HCT116 (cell line): ENCODE results near the gene LDLR. TPM values are rescaled to one million over a fixed set of nuclear protein-coding genes. Genes with fewer than 3 reads are reported as not detected.

Source experiments
- ATAC-seq: fragments of 200-7000 bp; cut with Tn5 transposase; 2 replicates; pipeline ENCODE4 v1.9.1; 2020; ENCODE audit warnings: mild to moderate bottlenecking, moderate library complexity
- BruUV-seq: library from RNA; stranded (reverse); fragments of 400-500 nt; replicated peaks from 2 replicates; lab custom pipeline; 2021; lab: Mats Ljungman, UMichigan
- CTCF ChIA-PET: fragments of 300-600 bp; sonication (Branson Sonifier 250); formaldehyde crosslinking; loops from one replicate; lab custom pipeline; 2021; ENCODE audit warnings: antibody characterized with exemption; lab: Charles Lee
- POLR2A ChIA-PET: fragments of 300-600, 350-600 bp; sonication (Branson Sonifier 250); formaldehyde crosslinking; loops from one replicate; lab custom pipeline; 2021; ENCODE audit warnings: antibody characterized with exemption; lab: Charles Lee
- RAD21 ChIA-PET, 2 experiments: fragments of 300-600 bp; sonication (Branson Sonifier 250); formaldehyde crosslinking; loops; one replicate each; lab custom pipeline; 2023; ENCODE audit warnings: low total read pairs in 2 of 2; ENCODE audit not compliant: uncharacterized antibody in 2 of 2, unreplicated experiment in 2 of 2, low non-redundant PET in 1 of 2; lab: Charles Lee
- DNase-seq: peaks from one replicate; pipeline ENCODE4 v3.0.0-alpha.2; 2010; ENCODE audit warnings: low read depth, low spot score
- H2AFZ ChIP-seq: fragments of 200-600 bp; shearing (Covaris generic), sonication (generic); 2 replicates; pipeline ENCODE4 v1.6.1; 2017; ENCODE audit warnings: low read depth, mixed run types, mixed read lengths, antibody characterized with exemption, low read length; ENCODE audit not compliant: poor library complexity, severe bottlenecking
- H3K27ac ChIP-seq: 2 replicates; pipeline ENCODE4 v1.5.1; 2012; ENCODE audit warnings: low read depth, low read length
- H3K27me3 ChIP-seq: fragments of 200-600 bp; sonication (generic); 2 replicates; pipeline ENCODE4 v1.6.1; 2016; ENCODE audit warnings: mixed run types, low read length, mixed read lengths; ENCODE audit not compliant: insufficient read depth
- H3K36me3 ChIP-seq, 2 experiments: fragments of 200-500 bp in 1 of 2; fragments of 200-600 bp in 1 of 2; sonication (Bioruptor generic) in 1 of 2; sonication (generic) in 1 of 2; 2 replicates each; pipeline versions ENCODE4 v1.5.1 to v1.6.1; 2014 to 2016; ENCODE audit warnings: low read length in 2 of 2, inconsistent platforms in 1 of 2, mixed read lengths in 1 of 2, mixed run types in 1 of 2; ENCODE audit not compliant: insufficient read depth in 2 of 2, control insufficient read depth in 1 of 2
- H3K4me1 ChIP-seq, 2 experiments: fragments of 200-600 bp in 1 of 2; sonication (generic) in 1 of 2; 2 replicates each; pipeline versions ENCODE4 v1.5.1 to v1.6.1; 2012 to 2017; ENCODE audit warnings: low read length in 2 of 2, inconsistent platforms in 1 of 2, mild to moderate bottlenecking in 1 of 2, mixed read lengths in 1 of 2, mixed run types in 1 of 2, moderate library complexity in 1 of 2; ENCODE audit not compliant: insufficient read depth in 2 of 2, control insufficient read depth in 1 of 2
- H3K4me2 ChIP-seq: fragments of 200-600 bp; sonication (generic); 2 replicates; pipeline ENCODE4 v1.6.1; 2017; ENCODE audit warnings: mixed run types, low read length, mixed read lengths
- H3K4me3 ChIP-seq, 2 experiments: fragments of 200-600 bp in 1 of 2; sonication (generic) in 1 of 2; replicated peaks in 1 of 2; 2 replicates each; pipeline ENCODE4 v1.5.1; 2011 to 2016; ENCODE audit warnings: low read length in 2 of 2, control low read depth in 1 of 2, low read depth in 1 of 2, mild to moderate bottlenecking in 1 of 2, mixed read lengths in 1 of 2, mixed run types in 1 of 2
- H3K79me2 ChIP-seq: fragments of 200-600 bp; sonication (generic); 2 replicates; pipeline ENCODE4 v1.6.1; 2017; ENCODE audit warnings: mild to moderate bottlenecking, mixed run types, low read length, moderate library complexity, mixed read lengths; ENCODE audit not compliant: insufficient read depth
- H3K9ac ChIP-seq: fragments of 200-600 bp; sonication (generic); 2 replicates; pipeline ENCODE4 v1.6.1; 2016; ENCODE audit warnings: low read length, mixed read lengths
- H3K9me2 ChIP-seq: fragments of 200-600 bp; sonication (generic), shearing (Covaris generic); 2 replicates; pipeline ENCODE4 v1.6.1; 2017; ENCODE audit warnings: mixed run types, mild to moderate bottlenecking, moderate library complexity; ENCODE audit not compliant: insufficient read depth
- H3K9me3 ChIP-seq, 2 experiments: fragments of 200-500 bp in 1 of 2; fragments of 200-600 bp in 1 of 2; sonication (Bioruptor generic) in 1 of 2; sonication (generic) in 1 of 2; 2 replicates each; pipeline ENCODE4 v1.6.1; 2014 to 2017; ENCODE audit warnings: low read length in 2 of 2, mixed read lengths in 2 of 2, inconsistent platforms in 1 of 2, low read depth in 1 of 2, mild to moderate bottlenecking in 1 of 2, mixed run types in 1 of 2, moderate library complexity in 1 of 2; ENCODE audit not compliant: control insufficient read depth in 1 of 2, insufficient read depth in 1 of 2
- H4K20me1 ChIP-seq: fragments of 200-600 bp; sonication (generic), shearing (Covaris generic); 2 replicates; pipeline ENCODE4 v1.6.1; 2017; ENCODE audit warnings: mixed run types, mild to moderate bottlenecking, moderate library complexity; ENCODE audit not compliant: insufficient read depth
- ATF3 ChIP-seq: IDR thresholded peaks from 2 replicates; pipeline ENCODE4 v1.6.1; 2012
- EZH2phosphoT487 ChIP-seq: fragments of 200-600 bp; IDR thresholded peaks from 2 replicates; pipeline ENCODE4 v1.6.1; 2018; ENCODE audit warnings: antibody characterized with exemption, borderline replicate concordance
- JUND ChIP-seq: IDR thresholded peaks from 2 replicates; pipeline ENCODE4 v1.6.1; 2012
- POLR2AphosphoS5 ChIP-seq: IDR thresholded peaks from 2 replicates; pipeline ENCODE4 v1.6.1; 2011; ENCODE audit warnings: mild to moderate bottlenecking, low read depth, low read length, moderate library complexity
- SIN3A ChIP-seq: IDR thresholded peaks from 2 replicates; pipeline ENCODE4 v1.6.1; 2012; ENCODE audit warnings: low read depth
- SP1 ChIP-seq: IDR thresholded peaks from 2 replicates; pipeline ENCODE4 v1.6.1; 2012; ENCODE audit warnings: low read depth
- SRF ChIP-seq: IDR thresholded peaks from 2 replicates; pipeline ENCODE4 v1.6.1; 2012; ENCODE audit warnings: low read depth
- YY1 ChIP-seq: IDR thresholded peaks from 2 replicates; pipeline ENCODE4 v1.6.1; 2011; ENCODE audit warnings: low read length, low read depth, moderate library complexity, mild to moderate bottlenecking; ENCODE audit not compliant: insufficient replicate concordance; ENCODE audit errors: extremely low read depth
- ZFX ChIP-seq: fragments of 450-650 bp; IDR thresholded peaks from 2 replicates; pipeline ENCODE4 v1.6.1; 2017
- intact Hi-C: fragments of 100-400 bp; cut with micrococcal nuclease; formaldehyde crosslinking; loops from 2 replicates; pipeline ENCODE4 v1.10.0; 2022
- total RNA-seq: library from RNA; stranded (reverse); gene quantifications from one replicate; pipeline ENCODE4 v1.2.1, GENCODE V29; 2021; ENCODE audit not compliant: unreplicated experiment
- TF ChIP-seq, protein P1 (sequence below): IDR thresholded peaks from 2 replicates; pipeline ENCODE4 v1.6.1; 2012

LDLR gene
- total RNA-seq, 1 experiment from 2014 or later, result 92.4 TPM

- Histone ChIP-seq H3K27ac (peak overlapping the region; percentile 91), H3K9me3 (no peaks in the 10 kb centered on the region), H3K4me2 (peak overlapping the region; percentile 97), H3K27me3 (no peaks in the 10 kb centered on the region), H3K79me2 (peaks cover 76% of the 10 kb centered on the region), H4K20me1 (no peaks in the 10 kb centered on the region), H3K9me2 (no peaks in the 10 kb centered on the region), H3K36me3 (peaks cover 4 to 27% of the 10 kb centered on the region in 2 experiments; a peak in 2 of 4 replicates), H3K4me3 (peak overlapping the region; percentile 92 to 97), H3K9ac (peak overlapping the region; percentile 99), H2AFZ (no peak overlapping the region), H3K4me1 (peaks cover 73 to 86% of the 10 kb centered on the region in 2 experiments)
- ChIA-PET CTCF (interaction anchor here (1.0 kb wide), 1 partner anchor 56 kb away, joined by 4 read pairs; no protein-coding TSS in a partner anchor), POLR2A (no interaction called here), RAD21 (no interaction called here)
- BruUV-seq, result no TSS peak
- intact Hi-C loops, result no loop called here
- no peak for ATAC-seq
- TF ChIP-seq POLR2AphosphoS5 (0 out of 2 replicates have a peak, but pooled peaks have one; percentile 1), YY1 (no peak)
- TF ChIP-seq, protein P1, sequence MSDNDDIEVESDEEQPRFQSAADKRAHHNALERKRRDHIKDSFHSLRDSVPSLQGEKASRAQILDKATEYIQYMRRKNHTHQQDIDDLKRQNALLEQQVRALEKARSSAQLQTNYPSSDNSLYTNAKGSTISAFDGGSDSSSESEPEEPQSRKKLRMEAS, result no peak
- peak; percentile 56 for DNase-seq
Observed at GRCh38 chr19:11092181-11092538, 2.9 kb downstream of the LDLR start.

GRCh38 chr19:11093689-11094238, 4.5 kb downstream of the LDLR start:
- Histone ChIP-seq H3K27ac (peak overlapping the region; percentile 91), H3K9me2 (no peaks in the 10 kb centered on the region), H3K4me2 (peak overlapping the region; percentile 97), H3K27me3 (no peaks in the 10 kb centered on the region), H3K4me1 (peaks cover 57 to 75% of the 10 kb centered on the region in 2 experiments), H3K79me2 (peaks cover 92% of the 10 kb centered on the region), H3K9me3 (no peaks in the 10 kb centered on the region), H3K36me3 (peaks cover 6 to 31% of the 10 kb centered on the region in 2 experiments; a peak in 2 of 4 replicates), H4K20me1 (no peaks in the 10 kb centered on the region), H3K4me3 (no peak overlapping the region), H2AFZ (no peak overlapping the region), H3K9ac (peak overlapping the region; percentile 4; the same call in 1 of the 2 replicates)
- intact Hi-C loops, result no loop called here
- ATAC-seq (no peak), DNase-seq (no peak)
- ChIA-PET RAD21 (no interaction called here), POLR2A (interaction anchor here (1.0 kb wide), 1 partner anchor 58 kb away, joined by 3 read pairs; no protein-coding TSS in a partner anchor), CTCF (interaction anchor here (1.2 kb wide), 1 partner anchor 33 kb away, joined by 3 read pairs; no protein-coding TSS in a partner anchor)
- no TSS peak for BruUV-seq
- TF ChIP-seq ATF3 (no peak), POLR2AphosphoS5 (no peak), JUND (no peak), EZH2phosphoT487 (no peak), ZFX (no peak), SRF (no peak), SIN3A (no peak), YY1 (no peak), SP1 (no peak)
